Testis (tissue), 3 donors: ENCODE data around the gene PDHA1. TPM values are rescaled to one million over a fixed set of nuclear protein-coding genes. Genes with fewer than 3 reads are reported as not detected.

ENCODE experiments used
- DNase-seq: peaks from one replicate; pipeline ENCODE4 v3.0.0-alpha.2; 2019
- H3K27ac ChIP-seq, 2 donors: fragments of 200-600 bp; sonication (generic); one replicate each; pipeline ENCODE4 v1.5.1; 2019
- H3K27me3 ChIP-seq: fragments of 200-600 bp; sonication (generic); one replicate; pipeline ENCODE4 v1.5.1; 2019
- H3K36me3 ChIP-seq: fragments of 200-600 bp; sonication (generic); one replicate; pipeline ENCODE4 v1.5.1; 2017; ENCODE audit warnings: low read depth; ENCODE audit errors: missing control alignments
- H3K4me1 ChIP-seq: fragments of 200-600 bp; sonication (generic); one replicate; pipeline ENCODE4 v1.5.1; 2019
- H3K4me3 ChIP-seq, 2 donors: fragments of 200-600 bp; sonication (generic); one replicate each; pipeline ENCODE4 v1.5.1; 2017 to 2019
- H3K9me3 ChIP-seq: fragments of 200-600 bp; sonication (generic); one replicate; pipeline ENCODE4 v1.5.1; 2017
- POLR2A ChIP-seq: fragments of 450-650 bp; IDR thresholded peaks from one replicate; pipeline ENCODE4 v1.6.1; 2017; ENCODE audit warnings: antibody characterized with exemption, mild to moderate bottlenecking, moderate library complexity
- WGBS, 2 donors: methylation state at CpG; one replicate each; pipeline ENCODE4 v1.1.5; 2018; 5-methylcytosine and 5-hydroxymethylcytosine counted together
- intact Hi-C: fragments of 100-400 bp; cut with DNase I; formaldehyde crosslinking; loops from one replicate; pipeline ENCODE4 v1.15.1; 2023; ENCODE audit warnings: low total_unique reads
- polyA plus RNA-seq: library from polyadenylated mRNA; stranded (reverse); fragments of 350-450 nt; fragmentation: Illumina TruSeq; extraction: RNeasy Lipid Tissue Mini Kit (QIAGEN cat#74804); gene quantifications from one replicate; pipeline ENCODE4 v1.2.3, GENCODE V29; 2014; ENCODE audit warnings: low read depth, low replicate concordance; ENCODE audit not compliant: insufficient read depth
- total RNA-seq, 2 donors: library from RNA; depleted of rRNA; stranded (reverse); fragments of >200 nt; gene quantifications; one replicate each; pipeline ENCODE4 v1.2.3, GENCODE V29; 2016
- TF ChIP-seq, protein P1 (sequence below), 3 experiments: fragments of 450-650 bp in 2 of 3; fragments of 200-600 bp in 1 of 3; sonication (generic) in 1 of 3; IDR thresholded peaks; one replicate each; pipeline ENCODE4 v1.5.1; 2016 to 2019; ENCODE audit warnings: antibody characterized with exemption in 3 of 3, mild to moderate bottlenecking in 2 of 3, moderate library complexity in 1 of 3

The PDHA1 gene
- total and polyA plus RNA-seq, 3 donors from 2014 or later, result 45.4 to 76.9 (median 69.2) TPM

DNA sequence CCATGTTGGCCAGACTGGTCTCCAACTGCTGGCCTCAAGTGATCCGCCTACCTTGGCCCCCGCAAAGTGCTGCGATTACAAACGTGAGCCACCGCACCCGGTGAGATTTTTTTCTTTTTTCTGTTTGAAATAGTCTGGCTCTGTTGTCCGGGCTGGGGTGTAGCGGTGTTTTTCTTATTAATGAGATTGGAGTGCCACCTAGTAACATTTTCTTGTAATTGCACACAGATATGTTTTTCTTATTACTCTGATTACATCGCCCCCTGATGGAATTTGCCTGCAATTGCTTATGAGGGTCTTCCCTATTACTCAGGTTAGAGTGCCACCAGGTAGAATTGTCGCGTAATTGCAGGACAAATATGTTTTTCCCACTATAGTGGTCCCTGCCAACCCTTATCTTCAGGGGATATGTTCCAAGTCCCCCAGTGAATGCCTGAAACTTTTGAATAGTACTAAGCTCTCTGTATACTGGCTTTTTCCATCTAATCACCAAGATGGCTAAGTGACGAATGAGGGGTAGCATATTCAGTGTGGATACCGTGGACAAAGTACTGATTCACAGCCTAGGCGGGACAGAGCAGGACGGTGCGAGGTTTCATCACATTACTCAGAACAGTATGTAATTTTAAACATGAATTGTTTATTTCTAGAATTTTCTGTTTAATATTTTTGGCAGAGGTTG lies 8.6 kb upstream of the PDHA1 start:
- peak; percentile 46 for DNase-seq
- intact Hi-C loops, result loop anchor here (10.0 kb wide), 1 partner anchor 940 kb away; no protein-coding TSS in a partner anchor
- H3K4me1 ChIP-seq, result no peaks in the 10 kb centered on the region
- H3K27me3 ChIP-seq, result no peaks in the 10 kb centered on the region
- WGBS, 2 donors, result 53 to 67% methylated on average over 14 to 16 of the region's 16 CpGs
- no peaks in the 10 kb centered on the region for H3K9me3 ChIP-seq
- no peak overlapping the region for H3K27ac ChIP-seq
- H3K36me3 ChIP-seq, result no peaks in the 10 kb centered on the region
- no peak for TF ChIP-seq POLR2A
- TF ChIP-seq, protein P1, sequence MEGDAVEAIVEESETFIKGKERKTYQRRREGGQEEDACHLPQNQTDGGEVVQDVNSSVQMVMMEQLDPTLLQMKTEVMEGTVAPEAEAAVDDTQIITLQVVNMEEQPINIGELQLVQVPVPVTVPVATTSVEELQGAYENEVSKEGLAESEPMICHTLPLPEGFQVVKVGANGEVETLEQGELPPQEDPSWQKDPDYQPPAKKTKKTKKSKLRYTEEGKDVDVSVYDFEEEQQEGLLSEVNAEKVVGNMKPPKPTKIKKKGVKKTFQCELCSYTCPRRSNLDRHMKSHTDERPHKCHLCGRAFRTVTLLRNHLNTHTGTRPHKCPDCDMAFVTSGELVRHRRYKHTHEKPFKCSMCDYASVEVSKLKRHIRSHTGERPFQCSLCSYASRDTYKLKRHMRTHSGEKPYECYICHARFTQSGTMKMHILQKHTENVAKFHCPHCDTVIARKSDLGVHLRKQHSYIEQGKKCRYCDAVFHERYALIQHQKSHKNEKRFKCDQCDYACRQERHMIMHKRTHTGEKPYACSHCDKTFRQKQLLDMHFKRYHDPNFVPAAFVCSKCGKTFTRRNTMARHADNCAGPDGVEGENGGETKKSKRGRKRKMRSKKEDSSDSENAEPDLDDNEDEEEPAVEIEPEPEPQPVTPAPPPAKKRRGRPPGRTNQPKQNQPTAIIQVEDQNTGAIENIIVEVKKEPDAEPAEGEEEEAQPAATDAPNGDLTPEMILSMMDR (IDR thresholded peaks at IDR 0.05), result peak in 2 of 3 experiments; percentile 15 to 57
- no peak overlapping the region for H3K4me3 ChIP-seq

DNA sequence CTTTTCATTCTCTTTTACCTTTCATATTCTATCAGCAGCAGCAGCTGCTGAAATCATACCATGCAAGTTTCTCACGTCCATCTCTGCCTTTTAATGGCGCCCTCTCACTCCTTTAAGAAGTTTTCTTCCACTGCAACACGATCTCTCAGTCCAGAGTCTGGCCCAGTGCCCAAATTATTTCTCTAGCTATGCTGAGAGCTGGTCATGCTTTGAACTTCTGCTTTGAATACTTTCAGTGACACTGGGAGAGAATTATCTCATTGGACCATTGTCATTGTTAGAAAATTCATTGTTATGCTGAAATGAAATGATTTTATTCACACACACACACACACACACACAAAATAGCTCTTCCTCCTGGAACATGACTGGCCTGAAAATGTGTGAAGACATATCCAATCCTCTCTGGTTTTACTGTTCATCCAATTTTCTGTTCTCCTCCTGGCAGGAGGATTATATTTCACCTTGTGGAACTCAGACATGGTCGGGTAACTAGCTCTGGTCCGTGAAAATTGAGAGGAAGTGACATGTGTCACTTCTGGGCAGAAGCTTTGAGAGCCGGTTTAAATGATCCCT lies 1.3 kb upstream of the PDHA1 start:
- DNase-seq, result no peak
- no peaks in the 10 kb centered on the region for H3K27me3 ChIP-seq
- H3K9me3 ChIP-seq, result no peaks in the 10 kb centered on the region
- WGBS, 2 donors, result 29 to 37% methylated on average over 6 of the region's 6 CpGs
- H3K4me3 ChIP-seq, result no peak overlapping the region
- TF ChIP-seq POLR2A, result no peak
- no peaks in the 10 kb centered on the region for H3K4me1 ChIP-seq
- H3K27ac ChIP-seq, result no peak overlapping the region
- H3K36me3 ChIP-seq, result no peaks in the 10 kb centered on the region
- intact Hi-C loops, result no loop called here

DNA sequence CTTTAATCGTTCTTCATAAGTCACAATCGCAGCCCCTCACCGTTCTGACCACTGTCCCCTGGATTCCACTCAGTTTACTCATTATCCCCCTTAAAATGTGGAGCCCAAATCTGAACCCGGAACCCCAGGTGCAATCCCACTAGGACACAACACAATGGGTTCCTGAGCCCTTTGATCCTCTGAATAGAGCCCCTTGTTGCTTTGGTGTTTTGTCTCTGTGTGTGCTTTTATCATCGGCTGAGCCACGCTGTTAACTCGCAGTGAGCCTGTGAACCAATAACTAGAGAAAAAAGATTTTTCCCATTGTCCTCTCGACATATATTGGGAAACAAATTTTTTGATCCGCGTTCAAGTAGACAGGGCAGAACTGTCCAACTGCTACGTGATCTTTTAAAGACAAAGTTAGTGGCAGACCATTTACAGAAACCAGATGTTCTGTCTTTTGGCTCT lies 617 bp upstream of the PDHA1 start:
- H3K4me3 ChIP-seq, result peak overlapping the region; percentile 68 to 84
- TF ChIP-seq, protein P1 (IDR thresholded peaks at IDR 0.05), result no peak
- TF ChIP-seq POLR2A, result no peak
- 13 to 20% methylated on average over 7 to 11 of the region's 11 CpGs for WGBS, 2 donors
- intact Hi-C loops, result no loop called here
- no peaks in the 10 kb centered on the region for H3K9me3 ChIP-seq
- H3K4me1 ChIP-seq, result no peaks in the 10 kb centered on the region
- no peaks in the 10 kb centered on the region for H3K27me3 ChIP-seq
- H3K27ac ChIP-seq, result peak overlapping the region; percentile 71 to 90
- DNase-seq, result no peak
- no peaks in the 10 kb centered on the region for H3K36me3 ChIP-seq

DNA sequence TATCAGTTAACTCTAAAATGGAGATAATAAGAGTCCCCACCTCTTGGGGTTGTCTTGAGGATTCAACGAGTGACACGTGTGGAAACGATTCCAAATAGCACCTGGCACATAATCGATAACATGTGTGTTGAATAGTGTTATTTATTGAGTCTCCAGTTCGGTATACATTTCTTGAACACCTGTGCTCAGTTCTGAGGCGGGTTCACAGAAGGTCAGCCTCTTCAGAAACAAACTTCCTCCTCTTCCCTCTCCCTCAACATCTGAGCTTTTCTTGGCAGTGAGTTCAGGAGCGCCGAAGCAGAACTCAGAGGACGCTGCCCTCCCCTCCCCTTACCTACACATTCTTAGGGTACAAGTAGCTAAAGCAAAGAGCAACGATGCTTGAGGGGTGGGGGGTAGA lies 934 bp downstream of the PDHA1 start:
- no peaks in the 10 kb centered on the region for H3K27me3 ChIP-seq
- intact Hi-C loops, result no loop called here
- no peaks in the 10 kb centered on the region for H3K9me3 ChIP-seq
- 4 to 7% methylated on average over 7 to 10 of the region's 10 CpGs for WGBS, 2 donors
- DNase-seq, result no peak
- H3K27ac ChIP-seq, result no peak overlapping the region
- peak overlapping the region; percentile 68 to 84 for H3K4me3 ChIP-seq
- TF ChIP-seq POLR2A, result no peak
- TF ChIP-seq, protein P1 (IDR thresholded peaks at IDR 0.05), result no peak
- no peaks in the 10 kb centered on the region for H3K4me1 ChIP-seq
- no peaks in the 10 kb centered on the region for H3K36me3 ChIP-seq

DNA sequence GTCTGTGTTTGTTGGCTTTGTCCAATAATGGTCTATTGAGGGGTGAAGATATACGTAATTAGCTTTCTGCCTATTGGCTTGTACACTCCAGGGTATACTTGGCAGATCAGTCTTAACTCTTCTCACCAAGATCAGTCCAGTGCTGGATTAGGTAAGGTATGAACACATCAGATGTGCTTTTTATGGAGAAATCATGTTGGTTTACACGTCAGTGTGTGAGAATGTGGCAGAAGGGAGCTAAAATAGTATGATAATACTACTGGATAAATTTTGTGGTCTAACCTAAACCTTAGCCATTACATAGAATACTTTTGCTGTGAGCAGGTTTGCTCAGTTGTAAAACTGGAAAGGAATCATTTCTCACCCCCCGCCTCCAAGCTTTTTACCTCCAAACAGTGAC lies 4.2 kb downstream of the PDHA1 start:
- no peak overlapping the region for H3K27ac ChIP-seq
- no peaks in the 10 kb centered on the region for H3K27me3 ChIP-seq
- H3K4me3 ChIP-seq, result no peak overlapping the region
- H3K36me3 ChIP-seq, result no peaks in the 10 kb centered on the region
- TF ChIP-seq POLR2A, result no peak
- TF ChIP-seq, protein P1 (IDR thresholded peaks at IDR 0.05), result no peak
- 81 to 82% methylated on average over 3 of the region's 3 CpGs for WGBS, 2 donors
- no peaks in the 10 kb centered on the region for H3K9me3 ChIP-seq
- DNase-seq, result no peak
- no peaks in the 10 kb centered on the region for H3K4me1 ChIP-seq
- intact Hi-C loops, result no loop called here
